GM19099 (cell line): Measurements from ENCODE around the gene RCC2.

Experiments
- POLR2A ChIP-seq: IDR thresholded peaks from 3 replicates; pipeline ENCODE4 v1.6.1; 2011; ENCODE audit warnings: low read depth; ENCODE audit not compliant: insufficient read length; ENCODE audit errors: extremely low read depth

Gene RCC2

DNA sequence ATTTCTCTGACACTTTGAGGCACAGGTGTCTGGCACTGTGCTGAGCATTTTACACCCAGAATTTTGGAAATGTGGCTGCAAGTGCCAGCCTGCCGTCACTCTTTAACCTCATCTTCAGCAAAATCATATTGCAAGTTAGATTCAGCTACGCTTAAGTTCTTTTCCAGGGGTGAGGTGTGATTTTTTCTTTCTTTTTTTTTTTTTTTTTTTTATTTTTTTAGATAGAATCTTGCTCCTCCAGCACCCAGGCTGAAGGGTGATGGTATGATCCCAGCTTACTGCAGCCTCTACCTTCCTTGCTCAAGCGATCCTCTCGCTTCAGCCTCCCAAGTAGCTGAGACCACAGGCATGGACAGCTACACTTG, 2.5 kb upstream of the RCC2 start:
- TF ChIP-seq POLR2A = no peak

DNA sequence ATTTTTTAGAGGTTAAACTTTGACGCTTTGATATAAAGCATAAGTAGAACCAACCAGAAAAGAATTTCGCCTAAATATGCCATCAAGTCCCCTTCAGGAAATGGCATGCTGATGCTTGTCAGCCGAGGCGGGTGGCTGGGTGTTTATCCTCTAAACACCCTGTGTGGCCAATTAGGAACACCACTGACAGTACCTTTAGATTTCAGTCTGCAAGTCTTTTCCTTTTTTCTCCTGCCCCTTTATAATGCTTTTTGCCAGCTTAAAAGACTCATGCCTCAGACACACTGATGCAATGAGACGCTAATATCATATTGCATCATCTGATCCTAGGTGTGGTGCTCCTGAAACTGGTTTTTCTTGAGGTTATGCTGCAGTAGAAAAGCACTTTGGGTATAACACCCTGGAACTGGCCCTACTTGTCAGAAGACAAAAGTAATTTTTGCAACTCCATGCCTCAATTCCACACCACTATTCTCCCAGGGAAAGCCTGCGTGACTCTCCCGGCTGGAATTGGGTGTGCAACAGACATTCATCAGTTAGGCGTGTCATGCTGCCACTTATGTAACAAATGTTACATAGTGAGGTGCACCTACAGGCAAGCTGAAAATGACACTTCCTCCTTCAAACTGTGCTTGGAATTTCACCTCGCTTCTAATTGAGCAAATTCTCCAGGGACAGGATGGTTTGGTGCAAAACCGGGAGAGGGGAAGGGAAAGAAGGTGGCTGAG, 2.0 kb upstream of the RCC2 start:
- TF ChIP-seq POLR2A = no peak

DNA sequence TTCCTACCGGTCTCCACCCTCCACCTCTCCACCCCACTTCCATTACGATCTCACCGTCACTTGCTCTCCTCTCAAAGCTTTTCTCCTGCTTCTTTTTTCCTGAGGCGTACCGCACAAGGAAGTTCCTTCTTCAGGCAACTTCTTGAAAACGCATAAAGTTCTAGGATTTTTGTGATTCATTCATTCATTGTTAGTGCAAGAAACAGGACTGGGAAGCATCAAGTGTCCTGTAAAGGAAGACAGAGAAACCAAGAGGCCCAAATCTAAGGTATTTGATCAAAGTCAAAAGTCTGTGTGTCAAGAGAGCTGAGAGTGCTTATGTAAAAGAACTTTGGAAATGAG, 1.3 kb upstream of the RCC2 start:
- TF ChIP-seq POLR2A = no peak

DNA sequence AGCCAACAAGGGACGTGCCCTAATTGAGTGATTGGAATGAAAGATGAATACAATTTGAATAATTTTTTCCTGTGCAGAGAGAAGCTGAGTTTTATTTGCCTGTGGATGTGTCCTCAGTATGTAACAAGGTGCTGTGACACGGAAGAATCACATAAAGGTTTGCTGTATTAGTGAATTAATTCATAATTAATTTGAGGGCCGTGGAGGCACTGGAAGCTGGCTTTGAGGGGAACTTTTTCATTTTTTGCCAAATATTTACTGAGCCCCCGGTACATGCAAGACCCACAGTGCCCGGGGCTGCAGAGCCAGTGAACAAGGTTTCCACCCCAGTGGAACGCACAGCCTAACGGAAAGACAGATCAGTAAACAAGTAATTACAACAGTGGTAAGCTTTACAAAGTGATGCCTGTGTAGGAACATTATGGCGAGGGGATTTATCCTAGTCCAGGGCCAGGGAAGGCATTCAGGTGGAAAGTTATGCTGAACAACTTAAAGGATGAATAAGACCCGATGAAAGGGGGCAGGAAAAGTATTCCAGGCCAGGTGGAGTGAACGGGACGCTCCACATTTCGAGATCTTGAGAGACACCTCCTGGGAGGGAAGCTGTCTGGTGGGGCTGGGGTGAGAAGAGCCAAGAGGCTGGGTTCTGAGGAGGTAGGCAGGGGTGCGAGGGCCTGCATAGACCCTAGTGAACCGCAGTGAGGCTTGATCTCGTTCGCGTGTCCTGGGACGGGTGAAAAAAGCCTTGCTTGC, 773 bp upstream of the RCC2 start:
- TF ChIP-seq POLR2A = no peak

DNA sequence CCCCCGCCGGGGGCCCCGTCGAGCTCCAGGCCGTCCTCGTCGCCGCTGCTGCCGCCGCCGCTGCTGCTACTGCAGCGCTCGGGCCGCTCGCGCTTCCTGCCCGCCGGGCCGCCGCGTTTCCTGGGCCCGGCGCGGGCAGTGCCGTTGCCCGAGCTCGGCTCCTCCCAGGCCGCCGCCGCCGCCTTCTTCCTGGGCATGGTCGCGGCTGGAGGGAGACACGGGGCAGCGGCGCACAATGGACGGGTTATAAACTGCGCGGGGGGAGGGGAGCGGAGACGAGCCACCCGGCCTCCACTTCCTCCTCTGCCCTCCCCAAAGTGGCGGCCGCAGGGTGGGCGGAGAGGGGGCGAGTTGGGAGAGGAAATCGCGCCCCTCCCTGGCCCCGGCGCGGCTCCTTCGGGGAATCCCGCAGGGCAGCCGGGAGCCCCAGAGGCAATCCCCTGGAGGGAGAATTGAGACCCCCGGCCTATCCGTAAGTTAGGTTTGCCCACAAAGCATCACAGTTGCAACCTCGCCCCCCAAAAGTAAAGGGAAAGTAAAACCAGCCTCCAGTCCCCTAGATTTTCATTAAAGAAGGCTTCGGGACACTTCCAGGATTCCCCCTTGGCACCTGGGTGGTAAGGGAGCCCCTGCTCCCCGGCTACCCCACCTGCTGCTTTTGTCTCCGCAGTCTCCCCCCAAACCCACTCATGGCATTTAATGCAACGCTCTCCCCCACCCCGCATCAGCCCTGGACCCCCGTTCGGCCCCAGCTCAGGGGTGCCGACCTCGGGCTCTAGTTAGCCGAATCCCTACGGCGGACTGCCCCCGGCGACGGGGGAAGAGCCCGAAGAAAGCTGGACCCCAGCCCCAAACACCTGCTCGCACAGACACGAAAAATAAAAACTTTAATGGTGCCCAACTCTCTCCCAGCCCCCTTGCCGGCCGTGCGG, 893 bp downstream of the RCC2 start:
- TF ChIP-seq POLR2A = peak; percentile 50

DNA sequence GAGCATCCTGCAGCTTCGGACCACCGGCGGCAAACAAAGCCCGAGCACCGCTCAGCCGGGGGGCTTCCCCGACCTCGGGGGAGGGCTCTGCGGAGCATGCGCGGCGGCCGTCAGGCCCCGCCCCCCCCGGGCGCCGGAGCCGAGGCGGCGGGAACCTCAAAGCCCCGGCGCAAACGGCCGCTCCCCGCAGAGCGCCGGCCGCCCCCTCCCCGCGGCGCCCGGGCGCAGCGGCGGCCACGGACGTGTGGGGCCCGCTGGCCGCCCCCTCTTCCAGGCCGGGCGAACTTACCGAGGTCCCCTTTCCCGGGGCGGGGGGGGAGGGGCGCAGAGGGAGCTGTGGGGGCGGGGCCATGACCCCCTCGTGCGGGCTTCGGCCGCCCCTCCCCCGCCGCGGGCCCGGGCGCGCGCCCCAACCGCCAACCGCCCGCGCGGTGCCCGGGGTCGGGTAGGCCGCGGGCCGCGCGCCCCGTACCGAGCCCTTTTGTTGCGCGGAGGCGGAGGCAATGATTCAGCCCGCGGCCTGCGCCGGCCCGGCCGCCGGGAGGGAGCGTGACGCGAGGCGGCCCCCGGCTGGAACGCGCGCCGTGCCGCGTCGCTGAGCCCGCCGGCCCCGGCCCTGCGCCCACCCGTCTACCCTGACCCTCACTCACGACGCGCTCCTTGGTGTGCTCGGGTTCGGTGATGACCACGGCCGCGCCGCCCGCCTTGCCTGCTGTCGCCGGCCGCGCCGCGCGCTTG, 1.7 kb downstream of the RCC2 start:
- TF ChIP-seq POLR2A = peak; percentile 52

DNA sequence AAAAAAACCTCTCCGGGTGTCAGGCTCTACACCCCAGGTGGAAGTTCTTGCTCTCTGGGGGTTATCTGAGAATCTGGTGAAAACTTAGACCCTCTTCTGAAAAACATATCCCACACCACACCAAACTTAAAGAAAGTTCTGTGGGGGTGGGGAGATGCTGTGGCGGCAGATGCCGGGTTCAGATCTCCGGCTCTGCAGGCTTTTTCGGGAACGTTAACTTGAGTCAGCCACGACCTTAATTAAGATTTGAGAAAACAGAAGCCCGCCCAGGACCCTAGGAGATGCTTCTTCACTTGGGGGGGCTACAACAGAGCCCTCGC, 2.3 kb downstream of the RCC2 start:
- no peak for TF ChIP-seq POLR2A

DNA sequence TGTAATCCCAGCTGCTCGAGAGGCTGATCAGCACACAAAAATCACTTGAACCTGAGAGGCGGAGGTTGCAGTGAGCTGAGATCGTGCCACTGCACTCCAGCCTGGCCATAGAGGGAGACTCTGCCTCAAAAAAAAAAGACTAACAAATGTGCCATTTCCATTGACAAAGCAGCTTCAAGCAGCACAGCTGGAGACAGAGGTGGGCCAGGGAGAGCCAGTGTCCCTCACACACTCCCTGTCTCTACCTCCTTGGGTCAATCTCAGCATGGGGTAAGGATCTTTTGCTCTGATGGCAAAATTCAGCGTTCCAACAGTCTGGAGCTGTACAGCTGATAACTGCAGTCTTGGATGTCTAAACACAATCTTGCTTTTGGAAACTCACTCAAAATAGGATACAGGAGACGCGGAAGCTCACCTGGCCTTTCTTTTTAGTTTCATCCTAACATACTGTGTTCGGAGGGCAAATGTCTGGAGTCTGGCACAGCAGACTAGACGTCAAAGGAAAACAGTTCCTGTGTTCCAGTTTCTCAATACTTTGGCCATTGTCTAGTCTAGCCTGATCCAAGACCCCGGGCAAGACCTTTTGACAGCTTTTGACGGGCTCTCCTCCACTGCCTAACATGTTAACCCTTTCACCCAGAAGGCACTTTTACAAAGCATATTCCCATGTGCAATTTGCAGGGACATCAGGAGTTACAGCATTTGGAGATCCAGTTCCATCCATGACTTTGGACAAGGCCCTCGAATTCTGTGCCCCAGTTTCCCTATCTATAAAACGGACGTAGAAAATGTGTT, 2.9 kb downstream of the RCC2 start:
- no peak for TF ChIP-seq POLR2A

DNA sequence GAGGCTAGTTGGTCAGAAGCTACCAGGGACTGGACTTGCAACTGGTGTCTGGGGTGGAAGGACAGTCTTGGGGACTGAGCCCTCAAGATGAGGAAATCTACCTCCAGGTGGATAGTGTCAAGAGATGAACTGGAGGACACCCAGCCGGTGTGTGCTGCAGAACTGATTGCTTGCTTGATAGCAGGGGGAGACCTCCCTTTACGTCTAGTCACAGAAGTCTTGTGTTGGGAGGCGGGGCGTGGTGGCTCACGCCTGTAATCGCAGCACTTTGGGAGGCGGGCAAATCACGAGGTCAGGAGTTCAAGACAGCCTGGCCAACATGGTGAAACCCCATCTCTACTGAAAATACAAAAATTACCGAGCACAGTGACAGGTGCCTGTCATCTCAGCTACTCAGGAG, 4.9 kb downstream of the RCC2 start:
- no peak for TF ChIP-seq POLR2A

DNA sequence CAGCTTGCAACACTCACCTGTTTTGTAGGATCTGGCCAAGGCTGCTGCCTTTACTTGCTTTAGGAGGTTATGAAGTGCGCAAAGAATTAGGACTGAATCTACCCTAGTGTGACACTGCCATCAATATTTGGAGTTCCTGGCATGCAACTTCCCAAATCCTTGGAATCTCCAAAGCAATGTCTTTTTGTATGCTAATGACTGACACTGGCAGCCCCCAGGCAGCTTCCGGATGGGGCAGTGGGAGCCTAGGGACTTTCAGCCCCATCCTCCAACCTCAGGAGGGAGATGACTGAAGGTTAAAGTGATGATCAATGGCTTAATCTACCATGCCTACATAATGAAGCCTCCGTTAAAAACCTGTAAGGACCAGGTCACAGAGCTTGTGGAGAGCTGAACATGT, 5.5 kb downstream of the RCC2 start:
- no peak for TF ChIP-seq POLR2A

DNA sequence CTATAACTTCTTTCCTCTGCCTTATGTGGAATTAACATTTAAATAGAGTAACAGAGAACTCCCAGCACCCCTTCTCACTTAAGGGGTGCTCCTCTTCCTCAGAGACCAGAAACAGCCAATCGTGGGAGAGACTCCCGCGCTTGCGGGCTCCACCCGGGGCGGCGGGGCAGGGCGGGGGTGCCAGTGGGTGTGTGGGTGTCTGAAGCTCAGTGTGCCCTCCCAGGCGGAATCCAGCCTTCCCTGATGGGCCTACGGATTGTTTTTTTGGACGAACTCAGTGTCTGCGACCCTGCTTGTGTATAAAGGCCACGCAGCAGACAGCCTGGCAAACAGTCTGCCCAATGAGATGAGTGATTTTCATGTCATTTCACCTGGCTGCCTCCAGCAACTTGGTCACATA, 6.2 kb downstream of the RCC2 start:
- TF ChIP-seq POLR2A = no peak

DNA sequence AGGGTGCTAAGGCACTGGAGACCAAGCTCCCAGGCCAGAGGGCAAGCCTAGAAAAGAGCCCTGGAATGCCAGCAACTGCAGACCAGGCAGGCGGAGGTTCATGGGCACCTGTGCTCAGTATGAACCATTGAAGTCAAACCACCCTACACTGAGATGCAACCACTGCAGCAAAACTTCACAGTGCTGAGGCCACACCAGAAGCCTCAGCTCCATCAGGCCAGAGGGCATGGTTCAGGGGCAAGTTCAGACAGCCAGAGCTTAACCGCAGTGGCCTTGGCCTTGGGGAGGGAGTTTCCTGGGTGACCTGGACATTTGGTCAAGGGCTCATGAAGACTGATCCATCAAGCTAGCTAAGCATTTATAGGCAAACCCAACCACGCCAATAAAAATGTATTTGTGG, 7.1 kb downstream of the RCC2 start:
- no peak for TF ChIP-seq POLR2A

DNA sequence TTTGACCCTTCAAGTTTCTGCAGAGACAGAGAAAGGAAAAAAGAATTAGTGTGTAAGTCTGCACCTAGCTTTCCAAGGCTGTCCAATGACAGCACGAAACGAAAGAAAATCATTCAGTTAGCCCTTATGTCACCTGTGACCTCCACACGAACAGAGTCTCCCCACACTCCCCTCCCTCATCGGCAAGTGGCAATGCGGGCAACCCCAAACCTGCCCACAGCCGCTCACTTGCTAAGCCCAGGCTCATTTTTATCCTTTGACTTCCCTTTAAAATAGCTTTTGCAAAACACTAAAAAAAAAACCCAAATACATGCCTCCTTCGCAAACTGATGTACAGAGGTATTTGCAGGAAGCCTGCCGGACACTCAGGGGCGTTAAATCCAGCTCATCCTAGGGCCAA, 10.3 kb downstream of the RCC2 start:
- no peak for TF ChIP-seq POLR2A

DNA sequence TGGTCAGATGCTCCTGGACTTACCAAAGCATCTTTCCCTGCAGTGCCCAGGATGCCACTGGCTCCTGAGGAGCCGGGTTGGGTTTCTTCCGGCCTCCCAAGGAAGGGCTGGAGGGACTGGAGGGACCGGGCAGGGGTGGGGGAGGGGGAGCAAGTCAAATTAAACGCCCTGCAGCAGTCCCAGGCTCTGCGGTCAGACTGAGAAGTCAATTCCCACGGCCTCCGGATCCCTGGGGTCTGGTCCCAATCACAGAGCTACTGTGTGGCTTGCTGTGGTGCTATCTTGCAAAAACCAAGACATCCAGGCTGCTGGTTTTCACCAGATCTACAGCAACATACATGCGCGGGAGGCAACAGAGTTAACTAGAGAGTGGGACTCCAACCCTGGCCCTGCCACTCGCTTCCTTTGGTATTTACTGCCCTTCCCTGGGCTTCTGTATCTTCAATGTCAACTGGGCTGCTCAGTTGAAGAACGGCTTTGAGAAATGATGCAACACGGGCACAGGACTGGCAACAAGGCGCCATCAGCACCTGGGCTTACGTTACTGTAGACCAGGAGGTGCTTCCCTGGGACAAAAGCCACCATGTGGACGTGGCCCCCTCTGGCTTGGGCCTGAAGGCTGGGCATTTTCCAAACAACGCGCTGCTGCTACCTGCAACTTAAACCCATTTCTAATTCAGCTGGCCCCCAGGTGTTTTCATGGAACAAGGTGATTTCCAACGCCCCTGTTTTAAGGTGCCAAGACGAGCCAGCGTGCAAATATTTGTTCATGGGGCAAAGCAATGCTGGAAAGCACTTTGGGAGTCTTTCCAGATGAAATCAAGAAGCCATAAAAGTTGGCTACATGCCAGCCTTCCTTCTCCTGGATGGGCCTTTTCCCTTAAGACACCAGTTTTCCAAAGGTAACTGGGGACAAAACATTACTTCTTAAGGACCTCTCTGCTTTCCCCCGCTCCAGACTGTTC, 11.5 kb downstream of the RCC2 start:
- TF ChIP-seq POLR2A = no peak
